ENCODE measurements around the gene CCDC183.

CCDC183 gene

GRCh38 chr9:136850866-136851775 lies 55.0 kb downstream of the CCDC183 start:
- no peak for DNase-seq

GRCh38 chr9:136851941-136852663 lies 56.0 kb downstream of the CCDC183 start, which contains the start of gene MAMDC4:
MAMDC4 (plus strand) TSS chr9:136852346; CDS start chr9:136852417, 71 bp downstream.
- DNase-seq: no peak

GRCh38 chr9:136852664-136853595 lies 56.8 kb downstream of the CCDC183 start:
- no peak for DNase-seq

GRCh38 chr9:136853596-136854112 lies 57.5 kb downstream of the CCDC183 start:
- DNase-seq: no peak

GRCh38 chr9:136854113-136854841 lies 58.1 kb downstream of the CCDC183 start:
- DNase-seq: no peak

- no peak for DNase-seq
These were observed 58.8 kb downstream of the CCDC183 start for GRCh38 chr9:136854842-136855460.

GRCh38 chr9:136855461-136856078 lies 59.4 kb downstream of the CCDC183 start:
- DNase-seq: no peak

- no peak for DNase-seq
These were observed 59.9 kb downstream of the CCDC183 start for GRCh38 chr9:136856079-136856476.

GRCh38 chr9:136856541-136857141 lies 60.5 kb downstream of the CCDC183 start:
- no peak for DNase-seq

- DNase-seq: no peak
These were observed 61.0 kb downstream of the CCDC183 start for GRCh38 chr9:136857166-136857565.

All from CD4-positive, alpha-beta T cell treated with Interleukin-1 beta for 1 hour (primary cell).